Amygdala (tissue), 56 donors: ENCODE data around the gene GKN2.

ENCODE experiments used
- DNase-seq, 56 donors: peaks; one replicate each; lab custom pipeline; 2025; lab: John Stamatoyannopoulos, UW

The GKN2 gene

DNA sequence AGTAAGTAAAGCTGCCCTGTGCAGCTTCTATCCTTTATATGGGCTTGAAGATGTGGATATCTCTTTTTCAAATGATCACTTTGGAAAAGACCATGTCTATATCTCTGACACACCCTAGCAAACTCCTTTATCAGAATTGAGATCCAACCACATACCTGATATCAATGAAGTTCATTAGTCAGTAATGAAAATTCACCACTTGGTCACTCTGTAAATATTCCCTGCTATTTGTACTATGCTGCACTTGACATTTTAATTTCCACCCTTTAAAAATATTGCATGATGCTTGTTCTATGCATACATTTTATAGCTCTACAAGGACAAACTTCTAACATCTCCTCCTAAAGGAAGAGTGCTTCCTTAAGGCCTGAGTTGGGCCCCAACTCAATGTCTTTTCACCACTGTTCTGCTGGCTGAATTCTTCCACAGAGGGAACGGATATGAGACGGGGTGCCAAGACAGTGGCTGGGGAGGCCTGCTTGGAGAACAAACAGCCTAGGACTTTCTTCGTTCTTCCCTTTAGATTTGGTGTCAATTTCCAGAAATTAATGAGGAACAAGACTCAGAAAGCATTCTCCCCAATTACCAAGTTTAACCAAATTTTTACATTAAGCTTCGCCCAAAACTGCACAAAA lies at the start of gene GKN2:
Gene GKN2, minus strand, starts transcription at position 7 of the 635 bp plus-strand sequence. CDS start 32 bp downstream, outside the sequence.
- no peak for DNase-seq

GRCh38 chr2:69001879-69002278 lies 49.2 kb upstream of the GKN2 start:
- DNase-seq: no peak

- DNase-seq: no peak
Observed at GRCh38 chr2:68997401-68997800, 44.7 kb upstream of the GKN2 start.

- no peak for DNase-seq
Observed at GRCh38 chr2:68995916-68996315, 43.2 kb upstream of the GKN2 start.

DNA sequence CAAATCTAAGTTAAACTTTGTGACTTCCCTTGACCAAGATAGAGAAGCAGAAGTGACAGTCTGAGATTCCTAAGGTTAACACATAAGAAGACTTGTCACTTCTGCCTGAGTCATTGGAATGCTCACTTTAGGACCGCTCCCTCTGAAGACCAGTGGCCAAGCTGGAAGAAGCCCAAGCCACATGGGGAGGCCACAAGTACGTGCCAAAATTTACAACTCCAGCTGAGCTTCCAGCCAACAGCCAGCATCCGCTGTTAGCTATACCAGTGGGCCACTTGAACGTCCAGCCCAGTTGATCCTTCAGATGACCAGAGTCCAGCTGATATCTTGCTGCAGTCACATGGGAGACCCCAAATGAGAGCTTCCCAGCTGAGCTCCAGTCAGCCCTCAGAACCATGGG lies 42.2 kb upstream of the GKN2 start:
- no peak for DNase-seq

DNA sequence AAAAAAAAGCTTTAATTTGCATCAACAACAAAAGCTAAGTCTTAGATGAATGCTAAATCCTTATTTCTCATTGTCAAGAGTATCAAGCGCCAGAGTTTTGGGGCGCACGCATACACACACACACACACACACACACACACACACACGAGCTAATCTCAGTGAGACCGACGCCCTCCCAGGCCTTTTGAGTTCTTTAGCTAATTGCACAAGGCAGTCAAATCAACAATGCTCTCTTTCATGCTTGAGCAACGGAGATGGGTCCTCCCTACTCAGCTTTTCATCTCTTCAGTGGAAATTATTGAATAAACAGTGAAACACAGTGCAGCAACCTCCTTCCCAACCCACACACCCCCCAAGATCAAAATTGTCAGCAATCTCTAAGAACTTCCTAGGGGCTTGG lies 41.0 kb upstream of the GKN2 start:
- DNase-seq: no peak

DNA sequence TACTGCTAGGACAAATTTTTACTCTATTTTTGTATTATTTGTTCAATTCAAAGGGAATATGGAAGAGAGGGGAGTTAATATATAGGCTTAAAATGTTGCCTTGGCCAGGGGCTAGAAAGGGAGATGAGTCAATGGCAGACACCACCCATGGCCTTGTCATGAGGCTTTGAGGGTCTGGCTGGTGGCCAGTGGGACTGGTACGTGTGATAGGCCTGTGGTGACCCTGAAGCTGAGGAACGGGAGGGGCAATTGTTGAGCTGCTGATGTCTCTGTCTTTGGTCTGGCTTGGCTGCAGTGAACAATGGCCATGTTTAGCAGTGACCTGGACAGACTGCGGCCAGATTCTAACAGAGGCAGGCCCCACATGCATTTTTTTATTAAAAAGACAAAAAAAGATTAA lies 40.2 kb upstream of the GKN2 start:
- peak in 1 of 56 donors; percentile 15 for DNase-seq

DNA sequence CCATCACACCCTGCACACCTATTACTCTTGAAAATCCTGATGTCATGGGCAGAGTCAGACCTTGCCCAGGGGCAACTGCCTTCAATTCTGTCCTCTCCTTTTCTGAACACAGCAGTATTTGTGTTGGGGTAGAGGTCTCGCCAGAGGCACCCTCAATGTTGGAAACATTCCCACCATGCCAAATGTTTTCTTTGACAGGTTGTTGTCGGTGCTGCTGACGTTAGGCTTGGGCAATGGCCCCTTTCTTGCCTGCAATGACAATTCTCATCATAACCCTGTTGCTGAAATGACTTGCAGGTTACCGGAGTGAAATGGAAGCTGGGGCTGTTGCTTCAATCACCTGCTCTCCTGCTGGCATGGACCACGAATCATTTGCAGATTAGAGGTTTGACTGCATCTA lies 39.6 kb upstream of the GKN2 start:
- DNase-seq: no peak

DNA sequence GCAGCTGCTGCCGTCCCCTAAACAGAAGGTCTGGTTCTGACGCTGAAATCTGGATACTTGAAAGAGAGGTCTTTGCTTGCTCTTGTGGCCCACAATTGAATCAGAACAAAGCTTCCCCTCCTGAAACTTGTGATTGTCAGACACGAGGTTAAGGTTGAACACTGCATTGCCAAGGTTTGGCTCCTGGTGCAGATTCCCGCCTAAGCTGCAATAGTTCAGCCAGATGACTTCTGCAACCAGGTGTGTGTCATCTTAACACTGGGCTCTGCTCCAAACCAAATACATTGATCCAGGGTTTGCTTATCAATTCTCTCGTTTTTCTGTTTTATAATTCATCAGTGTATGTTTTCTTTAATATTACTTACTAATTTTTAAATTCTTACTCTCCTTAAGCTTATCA lies 36.3 kb upstream of the GKN2 start:
- no peak for DNase-seq

- peak in 3 of 56 donors; percentile 5 to 12 (median 7) for DNase-seq
Observed at GRCh38 chr2:68987021-68987503, 34.4 kb upstream of the GKN2 start.

GRCh38 chr2:68980956-68981355 lies 28.3 kb upstream of the GKN2 start:
- no peak for DNase-seq

DNA sequence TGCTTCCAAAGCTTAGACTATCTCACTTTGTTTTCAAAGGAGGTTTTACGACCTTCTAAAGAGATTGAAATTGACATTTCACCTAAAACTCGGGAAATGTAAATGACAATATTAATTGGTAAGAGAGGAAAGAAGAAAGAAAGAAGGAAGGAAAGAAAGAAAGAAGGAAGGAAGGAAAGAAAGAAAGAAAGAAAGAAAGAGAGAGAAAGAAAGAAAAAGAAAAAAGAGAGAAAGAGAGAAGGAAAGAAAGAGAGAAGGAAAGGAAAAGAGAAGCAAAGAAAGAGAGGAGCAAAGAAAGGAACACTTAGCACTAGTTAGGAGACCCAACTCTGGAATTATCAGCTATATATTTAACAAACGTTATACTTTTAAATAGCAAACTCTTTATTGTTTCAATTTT lies 25.4 kb upstream of the GKN2 start:
- no peak for DNase-seq

DNA sequence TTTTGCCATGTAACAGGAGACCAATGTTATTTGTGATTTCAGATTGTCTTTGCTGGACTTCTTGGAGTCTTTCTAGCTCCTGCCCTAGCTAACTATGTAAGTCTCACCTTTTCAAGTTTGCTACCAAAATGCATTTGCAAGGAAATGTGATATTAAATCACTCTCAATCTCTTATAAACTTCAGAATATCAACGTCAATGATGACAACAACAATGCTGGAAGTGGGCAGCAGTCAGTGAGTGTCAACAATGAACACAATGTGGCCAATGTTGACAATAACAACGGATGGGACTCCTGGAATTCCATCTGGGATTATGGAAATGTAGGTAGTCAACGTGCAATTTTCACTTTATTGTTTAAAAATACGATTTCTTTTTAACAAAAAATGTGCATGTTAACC lies 24.8 kb upstream of the GKN2 start:
- no peak for DNase-seq

GRCh38 chr2:68975844-68976243 lies 23.2 kb upstream of the GKN2 start:
- DNase-seq: no peak

- DNase-seq: no peak
Observed at GRCh38 chr2:68974946-68975665, 22.4 kb upstream of the GKN2 start.

DNA sequence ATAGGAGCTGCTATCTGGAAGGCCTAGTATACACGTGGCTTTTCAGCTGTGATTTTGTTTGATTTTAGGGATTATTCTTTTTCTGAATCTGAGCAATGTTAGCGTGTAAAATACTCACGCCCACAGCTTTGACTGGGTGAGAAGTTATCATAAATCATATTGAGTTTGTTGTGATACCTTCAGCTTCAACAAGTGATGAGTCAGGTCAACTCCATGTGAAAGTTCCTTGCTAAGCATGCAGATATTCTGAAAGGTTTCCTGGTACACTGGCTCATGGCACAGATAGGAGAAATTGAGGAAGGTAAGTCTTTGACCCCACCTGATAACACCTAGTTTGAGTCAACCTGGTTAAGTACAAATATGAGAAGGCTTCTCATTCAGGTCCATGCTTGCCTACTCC lies 21.6 kb upstream of the GKN2 start, which contains the start of gene GKN1:
Gene GKN1, plus strand, starts transcription at position 386 of the 400 bp plus-strand sequence. CDS start 42 bp downstream, outside the sequence.
- no peak for DNase-seq

- DNase-seq: no peak
Observed at GRCh38 chr2:68971591-68972231, 19.0 kb upstream of the GKN2 start.

DNA sequence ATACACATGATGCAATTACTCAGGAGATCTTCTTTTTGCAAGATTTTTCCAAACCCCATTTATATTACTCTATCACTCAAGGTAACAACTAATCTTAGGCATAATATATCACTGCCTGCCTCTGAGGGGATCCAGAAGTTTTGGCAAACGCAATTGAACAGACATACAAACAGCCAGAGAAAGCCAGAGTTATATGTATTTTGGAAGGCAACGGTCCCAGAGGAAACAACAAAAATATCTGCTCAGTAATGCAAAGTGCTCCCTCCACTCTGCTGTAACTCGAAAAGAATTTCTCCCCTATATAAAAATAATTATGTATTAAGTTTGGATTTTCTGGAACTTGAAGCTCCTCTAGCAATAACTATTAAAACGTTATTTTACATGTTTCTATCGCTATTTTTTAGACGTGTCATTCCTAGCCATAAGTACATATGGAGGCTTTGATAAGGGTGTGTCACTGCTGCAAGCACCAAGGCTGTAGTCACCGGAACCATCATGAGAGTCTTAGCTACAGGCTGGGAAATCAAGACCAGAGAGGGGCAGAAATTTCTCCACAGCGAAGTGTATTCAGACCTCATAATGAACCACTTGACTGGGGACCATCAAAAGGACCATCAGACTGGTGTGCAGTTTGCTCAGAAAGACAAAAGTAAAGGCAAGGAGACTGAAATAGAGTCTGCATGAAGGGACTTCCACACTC lies 18.0 kb upstream of the GKN2 start:
- DNase-seq: no peak

GRCh38 chr2:68969736-68970490 lies 17.2 kb upstream of the GKN2 start:
- no peak for DNase-seq

GRCh38 chr2:68968221-68968620 lies 15.5 kb upstream of the GKN2 start:
- DNase-seq: no peak
